LoVo (cell line): ENCODE measurements around the gene RNF41.
"Not testable (repeated sequence)": the region's sequence is repeated elsewhere in the genome, so short reads cannot be mapped to it uniquely, and the experiment has no call there.

Experiments used
- DNase-seq: peaks from one replicate; pipeline ENCODE4 v3.0.0-alpha.2; 2016; ENCODE audit warnings: low spot score

Gene RNF41

DNA sequence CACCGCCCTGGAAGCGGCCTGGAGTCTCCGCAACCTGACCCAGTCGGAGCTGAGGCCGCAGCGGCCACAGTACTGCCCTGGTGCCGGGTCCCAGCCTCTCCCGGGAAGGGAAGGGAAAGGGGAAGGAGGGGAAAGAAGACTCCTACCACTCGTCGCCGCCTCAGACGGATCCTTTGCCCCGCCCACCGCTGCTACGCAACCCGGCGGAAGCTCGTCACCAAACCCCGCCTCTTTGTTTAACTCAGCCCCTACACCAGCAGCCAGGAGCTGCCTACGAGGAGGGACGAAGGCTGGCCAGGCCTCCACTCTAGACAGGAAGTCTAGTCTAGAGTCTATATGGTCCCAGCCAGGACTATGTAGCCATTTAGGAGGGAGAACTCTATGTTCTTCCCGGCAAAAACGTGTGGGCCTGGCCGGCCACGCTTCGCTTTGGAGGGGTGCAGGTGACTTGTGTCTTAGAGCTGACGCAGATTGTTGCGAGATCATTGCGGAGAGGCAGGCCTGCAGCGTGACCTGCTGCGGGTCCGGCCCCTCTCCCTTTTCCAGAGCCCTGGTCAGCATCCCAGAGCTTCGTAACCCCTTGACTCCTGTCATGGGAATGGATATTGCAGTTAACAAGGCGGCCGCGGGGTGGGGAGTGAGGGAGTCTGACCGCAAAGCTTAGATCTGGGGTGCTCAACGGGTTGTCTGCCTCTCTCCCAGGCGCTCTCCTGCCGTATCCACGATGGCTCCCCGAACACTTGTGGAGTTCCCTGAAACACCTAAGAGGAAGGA is at the start of gene RNF41:
RNF41 (minus strand) TSS at position 166 of the 774 bp plus-strand sequence. CDS start 7,875 bp downstream, outside the sequence.
- peak; percentile 100 for DNase-seq

DNA sequence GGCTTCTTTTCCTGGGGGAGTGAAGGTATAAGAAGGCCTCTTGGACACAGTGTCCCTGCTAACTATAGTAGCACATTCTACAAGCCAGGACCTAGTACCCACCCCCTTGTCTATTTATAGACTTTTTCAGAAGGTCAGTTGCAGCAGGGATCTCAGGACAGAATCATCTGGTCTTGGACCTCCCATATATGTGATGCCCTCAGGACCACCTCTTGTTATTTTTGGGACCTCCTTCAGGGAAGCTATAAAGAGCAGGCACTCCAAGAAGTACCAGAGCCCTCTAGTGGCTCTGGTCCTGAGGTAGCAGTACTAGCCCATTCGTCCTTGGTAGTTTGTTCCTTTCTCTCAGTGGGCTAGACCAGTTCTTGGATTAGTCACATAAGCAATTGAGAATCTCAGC is 49.3 kb upstream of the RNF41 start:
- DNase-seq: no peak

DNA sequence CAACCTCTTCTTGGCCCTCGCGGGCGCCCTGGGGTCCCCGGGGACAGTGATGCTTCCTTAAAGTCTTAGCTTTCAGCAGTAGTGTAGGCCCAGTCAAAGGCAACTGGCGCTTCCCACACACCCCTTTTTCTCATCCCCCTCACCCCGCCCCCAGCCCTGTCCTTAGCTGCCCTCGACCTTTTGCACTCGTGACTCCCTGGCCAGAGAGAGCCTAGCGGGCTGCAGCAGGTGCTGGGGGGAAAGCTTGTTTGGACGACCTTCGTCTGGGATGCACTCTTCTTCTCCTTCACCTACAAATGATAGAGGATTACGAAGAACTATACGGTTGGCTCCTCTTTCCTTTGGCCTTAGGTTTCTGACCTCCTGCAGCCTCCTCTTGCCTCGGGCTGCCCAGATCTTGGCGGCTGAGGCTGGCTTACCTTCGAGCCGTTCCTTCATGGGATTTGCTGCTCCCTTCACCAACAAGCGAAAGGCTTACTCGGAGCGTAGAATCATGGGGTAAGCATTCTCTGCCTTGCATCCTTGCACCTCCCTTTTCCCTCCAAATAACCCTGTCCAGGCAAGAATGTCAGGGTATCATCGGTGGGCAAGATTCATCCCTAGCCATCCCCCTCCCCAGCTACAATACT is 45.8 kb upstream of the RNF41 start:
- no peak for DNase-seq

DNA sequence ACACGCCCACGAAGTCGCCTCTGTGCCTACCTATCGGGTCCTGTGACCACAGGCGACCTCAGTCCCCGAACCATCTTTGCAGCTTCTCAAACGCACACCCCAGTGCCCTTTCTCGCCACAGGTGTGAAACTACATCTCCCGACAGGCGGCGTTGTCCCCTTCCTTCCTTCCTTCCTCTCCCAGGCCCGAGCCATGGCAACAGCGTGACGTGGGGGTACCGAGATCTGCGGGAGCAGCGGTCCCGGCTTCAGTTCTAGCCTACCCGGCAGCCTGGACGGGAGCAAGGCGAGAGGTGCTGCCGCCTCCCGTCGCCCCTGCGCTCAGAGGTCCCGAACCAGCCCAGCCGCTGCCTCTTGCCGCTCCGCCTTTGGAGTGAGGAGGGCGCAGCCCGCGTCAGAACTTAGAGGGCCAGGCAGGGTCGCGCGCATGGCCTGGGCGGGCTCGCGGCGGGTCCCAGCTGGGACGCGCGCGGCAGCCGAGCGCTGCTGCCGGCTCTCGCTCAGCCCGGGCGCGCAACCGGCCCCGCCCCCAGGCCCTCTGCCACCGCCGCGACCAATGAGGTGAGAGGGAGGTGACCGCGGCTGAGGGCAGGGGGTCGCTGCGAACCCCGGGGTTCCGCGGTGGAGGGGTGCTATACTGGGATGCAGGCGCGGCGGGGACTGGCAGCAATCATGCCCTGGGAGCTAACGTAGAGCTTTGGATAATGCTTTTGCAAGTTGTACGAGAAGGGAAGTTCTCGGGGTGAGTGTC is 45.1 kb upstream of the RNF41 start, which contains the start of gene COQ10A:
COQ10A (plus strand) TSS at position 250 of the 750 bp plus-strand sequence; CDS start at position 427, 177 bp downstream.
- peak; percentile 93 for DNase-seq

DNA sequence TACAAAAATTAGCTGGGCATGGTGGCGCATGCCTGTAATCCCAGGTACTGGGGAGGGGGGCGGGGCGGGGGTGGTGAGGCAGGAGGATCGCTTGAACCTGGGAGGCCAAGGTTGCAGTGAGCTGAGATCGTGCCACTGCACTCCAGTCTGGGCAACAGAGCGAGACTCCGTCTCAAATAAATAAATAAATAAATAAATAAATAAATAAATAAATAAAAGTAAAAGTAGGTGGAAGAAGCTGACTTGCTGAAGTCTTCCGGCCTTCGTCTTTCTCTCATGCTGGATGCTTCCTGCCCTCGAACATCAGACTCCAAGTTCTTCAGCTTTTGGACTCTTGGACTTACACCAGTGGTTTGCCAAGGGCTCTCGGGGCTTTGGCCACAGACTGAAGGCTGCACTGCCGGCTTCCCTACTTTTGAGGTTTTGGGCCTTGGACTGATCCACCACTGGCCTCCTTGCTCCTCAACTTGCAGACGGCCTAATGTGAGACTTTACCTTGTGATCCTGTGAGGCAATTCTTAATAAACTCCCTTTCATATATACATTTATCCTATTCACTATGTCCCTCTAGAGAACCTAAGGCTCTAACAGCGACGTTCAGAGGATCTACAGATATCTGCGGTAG is 44.5 kb upstream of the RNF41 start:
- DNase-seq: not testable (repeated sequence)

DNA sequence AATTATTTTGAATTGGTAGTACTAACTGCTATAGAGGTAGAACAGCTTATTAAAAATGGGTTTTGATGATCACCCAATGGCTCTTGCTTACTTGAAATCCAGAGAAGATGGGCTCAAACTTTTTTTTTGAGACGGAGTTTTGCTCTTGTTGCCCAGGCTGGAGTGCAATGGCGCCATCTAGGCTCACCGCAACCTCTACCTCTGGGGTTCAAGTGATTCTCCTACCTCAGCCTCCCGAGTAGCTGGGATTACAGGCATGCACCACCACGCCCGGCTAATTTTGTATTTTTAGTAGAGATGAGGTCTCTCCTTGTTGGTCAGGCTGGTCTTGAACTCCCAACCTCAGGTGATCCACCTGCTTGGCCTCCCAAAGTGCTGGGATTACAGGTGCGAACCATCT is 41.2 kb upstream of the RNF41 start:
- DNase-seq: not testable (repeated sequence)

DNA sequence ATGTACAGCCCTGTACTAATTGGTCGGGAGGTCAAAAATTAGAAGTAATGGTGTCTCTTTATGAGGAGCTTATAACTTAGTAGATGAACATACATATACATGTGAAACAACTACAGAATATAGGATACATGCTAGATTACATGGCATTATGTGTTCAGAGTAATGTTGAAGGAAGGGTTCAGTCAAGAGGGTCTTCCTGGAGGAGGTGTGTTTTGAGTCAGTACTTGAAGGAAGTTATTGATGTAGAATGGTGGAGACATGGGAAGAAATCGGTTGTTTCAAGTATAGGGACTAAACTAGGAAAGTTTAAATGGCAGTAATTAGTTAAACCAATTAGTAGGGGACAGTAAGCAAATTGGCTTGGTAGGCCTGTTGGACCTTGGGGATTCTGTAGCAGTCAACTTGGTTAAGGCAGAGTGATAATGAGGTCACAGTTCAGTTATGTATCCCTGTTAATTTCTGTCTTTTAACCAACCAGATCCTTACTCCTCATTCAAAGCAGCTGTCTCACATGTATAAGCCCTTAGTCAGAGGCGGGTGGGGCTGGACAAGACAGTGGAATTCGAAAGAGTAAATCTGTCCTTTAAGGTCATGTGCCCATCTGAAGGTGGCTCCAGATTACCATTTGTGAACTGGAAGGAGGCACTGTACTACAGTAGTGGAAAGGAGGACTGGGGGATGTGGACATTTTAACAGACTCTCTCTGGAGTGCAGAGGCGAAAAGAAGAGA is 39.9 kb upstream of the RNF41 start:
- DNase-seq: peak; percentile 92

DNA sequence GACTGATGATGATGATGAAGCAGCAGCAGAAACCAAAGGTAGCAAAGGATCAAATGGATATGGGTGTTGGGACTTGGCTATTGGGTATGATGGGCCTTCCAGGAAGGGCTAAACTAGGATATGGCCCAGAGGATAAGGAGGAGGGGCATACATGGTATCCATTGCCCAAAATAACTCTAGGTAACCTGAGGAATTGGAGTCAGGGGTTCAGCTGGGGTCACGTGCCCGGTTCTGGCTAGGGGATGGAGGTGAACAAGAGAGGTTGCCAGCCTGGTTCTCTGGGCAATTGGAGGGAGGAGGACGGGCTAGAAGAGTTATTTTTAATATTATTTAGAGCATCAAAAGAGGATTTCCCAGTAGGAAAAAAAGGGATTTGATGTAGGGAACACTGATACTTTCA is 39.2 kb upstream of the RNF41 start:
- DNase-seq: no peak

DNA sequence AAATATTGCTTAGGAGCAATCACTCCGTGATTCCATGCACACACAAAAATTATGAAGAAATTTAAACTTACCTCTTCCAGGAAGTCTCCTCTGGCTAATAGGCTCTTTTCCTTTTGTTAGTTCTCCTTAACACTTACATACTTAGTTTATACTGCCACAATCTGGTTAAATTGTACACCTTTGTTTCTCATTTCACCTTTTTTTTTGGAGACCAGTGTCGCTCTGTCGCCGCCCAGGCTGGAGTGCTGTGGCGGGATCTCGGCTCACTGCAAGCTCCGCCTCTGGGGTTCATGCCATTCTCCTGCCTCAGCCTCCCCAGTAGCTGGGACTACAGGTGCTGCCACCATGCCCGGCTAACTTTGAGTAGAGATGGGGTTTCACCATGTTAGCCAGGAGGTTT is 38.7 kb upstream of the RNF41 start:
- DNase-seq: no peak

DNA sequence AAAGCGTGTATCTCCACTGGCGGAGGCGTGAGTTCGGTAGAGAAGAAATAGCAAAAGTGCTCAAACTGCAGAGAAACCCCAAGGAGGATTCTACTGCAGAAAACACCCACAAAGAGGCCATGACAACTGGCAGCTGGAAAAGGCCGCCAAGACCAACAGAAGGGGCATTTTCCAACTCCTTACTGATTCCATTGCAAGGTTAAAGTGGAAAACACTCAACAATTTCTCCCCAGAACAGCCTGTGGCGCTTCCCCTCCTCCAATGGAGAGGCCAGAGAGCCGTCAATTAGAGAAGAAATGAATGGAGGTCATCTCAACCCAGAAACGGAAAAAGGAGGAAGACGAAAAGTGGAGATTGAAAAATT is 37.1 kb upstream of the RNF41 start:
- no peak for DNase-seq

DNA sequence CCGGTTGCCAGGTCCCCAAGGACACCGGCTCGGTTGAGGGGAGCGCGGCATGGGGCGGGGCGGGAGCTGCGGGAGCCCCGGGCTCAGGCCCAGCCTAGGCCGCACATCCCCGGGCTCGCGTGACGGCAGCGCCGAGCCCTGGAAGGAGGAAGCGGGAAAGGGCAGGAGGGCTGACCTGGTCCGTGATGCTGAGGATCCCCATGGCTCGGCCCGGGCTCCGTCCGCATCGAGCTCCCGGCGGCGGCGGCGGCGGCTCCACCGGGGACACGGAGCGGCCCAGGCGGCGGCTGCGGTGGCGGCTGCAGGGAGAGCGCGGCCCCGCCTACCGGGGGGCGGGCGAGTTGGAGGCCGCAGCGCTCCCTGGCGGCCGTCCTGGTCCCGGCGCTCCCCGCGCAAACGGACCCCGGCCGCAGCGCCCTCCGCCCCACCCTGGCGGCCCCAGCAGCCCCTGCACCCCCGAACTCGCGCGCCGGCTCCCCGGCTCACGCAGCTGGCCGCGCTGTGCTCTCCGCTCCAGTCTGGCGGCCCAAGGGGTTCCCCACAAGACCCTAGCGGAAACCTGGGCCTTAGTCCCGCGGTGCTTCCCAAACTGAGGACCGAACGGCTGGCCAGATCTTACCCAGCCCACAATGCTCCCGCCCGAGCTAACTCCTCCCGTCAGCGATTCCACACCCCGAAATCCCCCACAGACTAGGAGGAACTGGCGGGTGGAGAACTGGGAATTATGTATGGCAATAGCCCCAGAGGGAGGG is 36.5 kb upstream of the RNF41 start, which contains the start of gene ANKRD52:
ANKRD52 (minus strand) TSS at position 317 of the 752 bp plus-strand sequence; CDS start at position 202, 115 bp downstream.
- peak; percentile 91 for DNase-seq

DNA sequence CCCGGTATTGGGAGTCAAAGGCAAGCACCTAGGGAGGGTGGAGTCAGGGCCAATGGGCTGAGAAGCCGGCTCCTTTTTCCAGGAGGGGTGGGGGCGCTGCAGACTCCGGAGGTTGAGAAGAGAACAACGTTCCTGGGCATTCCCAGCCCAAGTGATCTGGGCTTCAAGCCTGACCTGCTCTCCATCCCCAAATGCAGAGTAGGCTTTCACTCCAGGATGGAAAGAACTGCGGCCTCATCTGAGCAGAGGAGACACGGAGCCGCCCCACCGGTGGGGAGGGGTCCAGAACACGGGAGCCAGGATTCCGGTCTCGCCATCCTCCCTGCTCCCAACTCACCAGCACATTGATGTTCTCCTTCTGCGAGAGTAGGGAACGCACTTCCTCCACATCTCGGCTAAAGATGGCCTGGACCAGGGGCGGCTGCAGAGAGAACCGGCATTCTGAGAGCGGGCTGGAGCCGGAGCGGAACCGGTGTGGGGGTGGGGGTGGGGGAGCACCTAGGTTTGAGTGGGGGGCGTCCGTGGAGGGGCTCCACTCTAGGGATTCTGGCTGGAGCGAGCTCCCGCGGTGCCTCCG is 35.9 kb upstream of the RNF41 start:
- peak; percentile 34 for DNase-seq

DNA sequence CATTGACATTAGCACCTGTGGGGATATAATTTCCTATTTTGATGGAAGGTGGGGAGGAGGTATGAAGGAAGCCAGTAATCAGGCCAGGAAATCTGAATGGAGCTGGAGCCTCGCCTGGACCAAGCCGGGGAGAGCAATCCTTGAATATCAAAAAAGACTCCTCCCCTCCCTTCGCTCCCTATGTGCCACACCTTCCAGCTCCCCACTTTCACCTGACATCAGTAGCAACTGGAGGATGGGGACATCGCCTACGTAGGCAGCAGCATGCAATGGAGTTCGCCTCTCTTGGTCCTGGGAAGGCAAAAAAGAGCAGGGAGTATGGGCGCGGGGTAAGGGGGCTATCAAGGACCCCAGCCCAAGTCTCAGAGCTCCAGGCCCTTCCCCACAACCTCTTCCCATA is 35.3 kb upstream of the RNF41 start:
- DNase-seq: no peak

DNA sequence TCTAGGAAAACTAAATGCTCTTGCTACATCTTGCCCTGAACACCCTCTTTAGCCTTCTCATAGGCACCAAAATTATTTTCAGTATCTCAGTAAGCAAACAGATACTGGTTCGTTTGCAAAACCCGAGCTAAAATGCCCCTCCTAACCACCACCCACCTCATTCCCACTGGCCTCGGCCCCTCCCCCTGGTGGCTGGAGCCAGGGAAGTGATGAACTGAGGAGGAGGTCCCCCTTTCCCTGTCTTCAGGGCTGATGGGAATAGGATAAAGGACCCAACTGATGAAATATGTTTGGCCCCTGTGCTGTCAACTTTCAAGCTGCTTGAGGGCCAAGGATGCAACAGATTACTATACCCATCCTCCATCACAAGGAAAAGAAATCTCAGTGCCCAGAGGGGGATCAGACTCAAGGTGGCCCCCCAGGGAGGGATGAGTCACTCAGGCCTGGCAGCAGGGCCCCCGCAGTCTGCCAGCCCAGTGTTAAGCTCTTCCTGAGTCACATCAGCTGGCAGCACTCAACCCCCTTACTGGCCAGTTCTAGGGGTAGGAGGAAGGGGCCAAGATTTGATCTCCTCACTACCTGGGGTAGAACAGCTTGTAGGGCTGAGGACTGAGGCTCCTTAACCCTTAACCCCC is 34.7 kb upstream of the RNF41 start:
- DNase-seq: no peak

DNA sequence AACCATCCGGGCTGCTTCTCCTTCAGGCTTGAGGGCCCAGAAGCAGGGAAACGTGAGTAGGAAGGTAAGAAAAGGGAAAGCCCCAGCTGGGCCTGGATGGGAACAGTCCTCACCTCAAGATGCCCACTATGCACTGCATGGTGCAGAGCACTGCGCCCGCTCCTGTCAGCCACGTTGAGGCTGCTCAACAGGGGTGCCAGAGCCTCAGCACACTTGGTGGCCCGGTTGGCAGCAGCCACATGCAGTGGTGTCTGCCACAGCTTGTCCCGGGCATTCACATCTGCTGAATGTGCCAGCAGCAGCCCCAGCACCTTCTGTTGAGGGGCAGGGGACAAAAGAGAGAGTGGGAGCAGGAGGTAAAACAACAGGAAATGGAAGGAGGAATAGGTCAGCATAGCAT is 33.9 kb upstream of the RNF41 start:
- no peak for DNase-seq

DNA sequence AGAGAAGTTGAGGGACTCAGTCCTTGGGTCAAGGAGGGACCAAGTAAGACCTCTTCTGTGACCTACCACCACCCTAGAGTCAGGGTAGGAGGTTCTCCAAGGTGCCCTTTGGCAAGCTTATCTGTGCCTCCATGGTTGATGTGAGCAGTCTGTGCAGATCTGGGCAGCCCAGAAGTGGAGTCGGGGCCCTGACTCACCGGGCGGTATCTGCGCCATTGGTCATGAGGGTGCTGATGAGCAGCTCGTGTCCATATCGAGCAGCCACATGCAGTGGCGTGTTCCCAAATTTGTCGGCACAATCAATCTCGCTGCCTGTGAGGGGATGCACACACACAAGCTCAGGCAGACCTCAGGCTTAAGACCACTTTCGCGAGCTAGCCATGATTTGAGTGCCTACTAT is 31.4 kb upstream of the RNF41 start:
- no peak for DNase-seq

DNA sequence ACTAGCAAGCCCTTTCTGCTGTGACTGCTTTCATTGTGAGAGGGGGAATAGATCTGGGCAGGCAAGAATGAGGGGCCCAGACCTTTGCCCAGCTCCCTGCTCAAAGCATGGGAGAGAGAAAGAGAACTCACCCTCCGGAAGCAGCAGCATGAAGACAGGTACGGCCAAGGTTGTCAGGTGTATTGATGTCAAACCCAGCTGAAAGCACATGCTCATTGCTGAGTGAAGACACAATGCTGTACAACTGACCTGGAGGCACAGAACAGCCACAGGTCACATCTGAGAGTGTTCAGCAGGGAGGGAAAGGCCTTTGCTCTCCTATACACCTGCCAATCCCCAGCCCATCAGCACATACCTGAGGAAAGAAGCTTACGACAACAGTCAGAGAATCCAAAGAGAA is 30.9 kb upstream of the RNF41 start:
- DNase-seq: no peak

DNA sequence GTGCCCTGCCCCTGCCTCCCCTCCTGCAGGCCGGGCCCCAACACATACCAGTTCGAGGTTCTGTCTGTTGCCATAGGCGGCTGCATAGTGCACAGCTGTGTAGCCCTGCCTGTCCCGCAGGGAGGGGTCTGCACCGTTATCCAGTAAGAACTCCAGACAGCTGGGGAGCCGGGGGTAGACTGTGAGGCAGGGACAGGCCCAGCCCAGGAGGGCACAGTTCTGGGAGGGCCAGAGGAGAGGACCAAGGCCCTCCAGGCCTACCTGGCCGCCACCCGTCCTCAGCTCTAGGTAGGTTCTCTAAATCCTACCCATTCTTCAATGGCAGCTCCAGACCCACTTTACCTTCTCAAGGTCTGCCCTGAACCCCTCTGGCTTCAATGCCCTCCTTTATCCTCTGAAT is 27.0 kb upstream of the RNF41 start:
- DNase-seq: no peak

DNA sequence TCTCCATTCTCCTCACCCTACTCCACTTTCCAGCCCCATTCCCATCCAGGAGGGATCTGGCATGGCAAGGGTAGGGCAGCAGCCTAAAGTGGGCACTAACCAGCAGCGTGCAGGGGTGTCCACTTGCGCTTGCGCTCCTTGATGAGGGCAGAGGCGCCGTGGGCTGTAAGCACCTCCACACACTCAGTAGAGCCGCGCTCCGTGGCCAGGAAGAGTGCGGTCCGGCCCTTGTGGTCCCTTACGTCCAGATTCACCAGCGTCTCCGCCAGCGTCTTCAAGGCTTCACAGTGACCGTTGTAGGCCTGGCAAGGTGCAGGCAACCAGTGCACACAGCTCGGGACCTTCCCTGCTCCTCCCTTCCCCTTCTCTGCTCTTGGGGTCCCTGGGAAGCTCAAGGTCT is 26.2 kb upstream of the RNF41 start:
- DNase-seq: no peak

DNA sequence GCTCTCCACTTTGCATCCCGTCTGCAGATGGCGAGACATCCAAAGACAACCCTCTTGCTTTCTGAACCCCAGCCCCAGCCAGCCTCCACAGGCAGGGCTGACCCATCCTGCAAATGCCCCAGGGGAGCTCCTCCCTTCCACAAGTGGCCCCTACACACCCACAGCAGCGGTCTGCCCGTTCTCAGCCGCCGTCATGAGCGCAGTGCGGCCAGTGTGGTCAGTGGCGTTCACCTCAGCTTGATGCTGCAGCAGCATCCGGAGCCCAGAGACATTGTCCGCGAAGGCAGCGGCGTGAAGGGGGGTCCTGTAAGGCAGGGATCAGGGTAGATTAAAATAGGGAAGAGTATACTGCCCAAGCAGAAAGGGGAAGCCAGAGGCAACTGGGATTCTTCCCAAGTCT is 22.8 kb upstream of the RNF41 start:
- no peak for DNase-seq
